ENCODE results near the gene LORICRIN.

LORICRIN gene

DNA sequence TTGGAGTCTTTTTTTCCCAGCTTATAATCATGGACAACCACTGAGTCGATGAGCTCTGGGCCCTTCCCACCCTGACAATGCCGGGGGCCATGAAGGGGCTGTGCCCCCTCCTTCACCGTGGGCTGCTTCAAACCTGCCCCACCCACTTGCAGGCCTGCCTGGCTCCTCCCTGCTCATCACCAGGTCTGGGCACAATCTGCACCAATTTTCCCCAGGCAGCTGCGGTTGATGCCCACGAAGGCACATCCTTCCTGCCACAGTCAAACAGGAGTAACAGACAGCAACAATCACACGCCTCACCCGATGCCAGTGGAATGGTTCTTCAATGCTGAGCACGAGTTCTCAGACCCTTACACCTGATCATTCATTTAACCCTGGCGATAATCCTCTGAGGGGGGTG is 34.4 kb downstream of the LORICRIN start:
- no peak for DNase-seq (ENCODE audit: extremely low read depth in 1 of 2, low read depth in 1 of 2)

DNA sequence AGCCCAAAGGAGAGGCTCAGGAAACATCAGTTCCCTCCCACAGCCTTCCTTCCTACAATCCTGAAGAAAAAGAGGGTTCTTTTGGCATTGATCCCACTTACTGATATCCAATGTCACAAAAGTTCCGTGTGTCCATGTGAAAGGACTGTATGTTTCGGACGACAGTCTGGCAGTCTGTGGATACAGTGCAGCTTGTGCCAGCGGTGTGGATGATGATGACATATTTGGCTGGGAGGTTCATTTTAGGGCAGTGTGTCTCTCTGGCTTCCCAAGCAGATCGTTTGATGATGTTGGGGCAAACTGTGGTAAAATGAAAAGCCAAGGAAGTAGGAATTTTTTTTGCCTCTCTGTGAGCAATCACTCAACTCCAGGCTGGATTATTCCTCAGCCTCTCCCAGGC is 42.8 kb downstream of the LORICRIN start:
- DNase-seq (ENCODE audit: extremely low read depth in 1 of 2, low read depth in 1 of 2), result no peak

DNA sequence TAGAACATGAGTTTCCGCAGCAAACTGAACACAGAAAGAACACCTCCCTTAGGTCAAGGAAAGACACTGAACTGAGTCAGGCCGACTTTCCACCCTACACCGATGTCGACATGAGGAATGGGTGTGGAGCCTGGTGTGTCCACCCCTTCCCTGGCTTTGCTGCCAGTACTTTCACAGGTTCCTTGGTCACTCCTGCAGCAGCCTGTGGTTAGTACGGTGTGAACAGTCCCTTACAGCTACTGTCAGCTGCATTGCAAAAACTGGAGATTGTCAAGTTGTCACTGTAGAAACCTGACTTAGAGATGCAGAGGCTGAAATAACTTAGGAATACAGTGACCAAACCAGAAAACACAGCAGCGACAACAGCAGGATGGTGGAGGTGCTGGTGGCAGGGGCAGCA is 46.2 kb downstream of the LORICRIN start:
- no peak for DNase-seq (ENCODE audit: extremely low read depth in 1 of 2, low read depth in 1 of 2)

DNA sequence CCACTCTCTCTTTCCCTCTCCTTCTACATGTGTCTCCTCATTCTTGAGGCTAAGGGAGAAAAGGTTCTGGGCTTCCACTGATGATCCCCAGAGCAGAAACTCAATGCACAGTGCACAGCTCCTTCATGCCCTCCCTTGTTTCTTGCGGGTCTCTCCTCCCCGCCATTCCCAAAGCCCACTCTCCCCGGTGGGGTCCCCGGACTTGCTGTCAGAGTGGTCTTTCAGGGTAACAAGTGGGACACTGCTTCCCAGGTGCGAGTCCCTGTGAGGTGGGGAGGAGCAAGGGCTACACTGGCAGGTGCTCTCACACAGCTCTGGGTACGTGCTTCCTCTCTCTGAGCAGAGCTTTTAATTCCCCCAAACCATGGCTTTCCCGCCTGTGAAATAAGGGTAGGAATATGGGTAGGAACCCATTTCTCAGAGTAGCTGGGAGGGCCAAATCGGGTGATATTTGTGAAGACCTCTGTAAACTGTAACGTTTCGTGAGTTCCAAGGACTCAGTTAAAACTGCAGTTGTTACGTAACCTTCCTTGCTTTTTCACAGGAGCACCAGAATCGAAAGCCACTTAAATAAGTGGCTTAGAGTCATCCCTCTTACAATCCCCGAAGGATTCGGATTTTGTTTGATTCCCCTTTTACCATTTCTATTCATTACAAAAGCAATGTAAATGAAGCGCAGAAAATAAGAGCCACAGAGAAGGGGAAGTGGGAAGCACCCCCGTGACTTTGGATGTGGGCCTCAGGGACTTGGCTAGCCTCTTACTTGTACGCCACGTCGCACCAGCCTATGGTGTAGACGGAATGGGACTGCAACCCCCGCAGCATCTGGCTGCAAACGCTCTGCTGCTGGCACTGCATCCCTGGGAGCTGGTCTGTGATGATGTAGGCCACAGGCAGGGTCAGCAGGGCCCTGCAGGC is 47.1 kb downstream of the LORICRIN start:
- DNase-seq (ENCODE audit: extremely low read depth in 1 of 2, low read depth in 1 of 2), result no peak

DNA sequence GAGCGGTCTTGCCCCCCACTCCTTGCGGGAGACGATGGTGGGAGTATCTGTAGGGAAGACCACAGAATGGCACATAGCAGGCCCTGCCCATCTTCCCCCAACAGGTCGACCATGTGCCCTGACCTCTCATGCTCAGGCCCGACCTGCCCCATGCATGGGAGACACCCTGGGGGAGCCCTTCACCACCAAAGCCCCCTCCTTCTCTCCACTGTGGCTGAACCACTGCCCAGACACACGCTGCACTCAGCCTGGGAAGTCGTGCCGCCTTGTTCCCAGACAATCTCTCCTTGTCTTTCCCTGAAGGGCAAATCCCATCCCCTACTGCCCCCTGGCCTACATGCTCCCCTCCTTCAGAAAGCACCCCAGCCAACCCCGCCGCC is 47.7 kb downstream of the LORICRIN start:
- DNase-seq (ENCODE audit: extremely low read depth in 1 of 2, low read depth in 1 of 2), result no peak

DNA sequence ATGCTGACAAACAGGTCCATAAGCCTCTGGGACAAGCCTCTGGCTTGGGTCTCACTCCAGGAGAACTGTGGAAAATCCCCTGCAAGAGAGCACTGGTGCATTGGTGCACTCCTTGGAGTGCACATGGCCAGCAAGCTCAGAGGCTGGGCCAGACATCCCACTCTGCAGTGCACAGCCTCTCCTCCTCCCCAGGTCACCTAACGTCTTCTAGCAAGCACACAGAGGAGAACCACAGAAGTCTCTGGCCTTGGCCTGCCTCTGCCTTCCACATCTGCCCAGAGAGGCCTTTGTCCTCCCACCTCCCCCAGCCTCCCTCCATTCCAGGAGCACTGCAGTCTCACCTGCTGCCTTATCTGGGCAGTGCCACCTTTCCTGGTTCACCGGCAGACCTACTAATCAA is 49.1 kb downstream of the LORICRIN start:
- DNase-seq (ENCODE audit: extremely low read depth in 1 of 2, low read depth in 1 of 2), result no peak

DNA sequence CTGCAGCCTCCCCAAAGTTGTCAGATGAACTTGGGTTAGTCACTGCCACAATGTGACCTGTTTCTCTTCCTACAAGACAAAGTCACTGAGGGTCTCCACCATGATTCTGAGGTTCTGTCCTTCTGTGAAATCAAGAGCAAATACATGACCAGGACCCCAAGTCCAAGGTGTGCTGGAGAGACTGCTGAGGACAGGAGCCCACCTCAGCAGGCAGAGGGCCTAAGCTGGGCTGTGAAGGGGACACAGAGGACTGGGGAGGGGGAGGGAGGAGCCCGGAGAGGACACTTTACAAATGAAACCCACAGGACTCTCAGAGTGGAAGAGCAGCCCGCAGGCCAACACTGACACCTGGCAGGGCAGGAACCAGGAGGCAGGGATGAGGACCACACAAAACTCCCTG is 50.0 kb downstream of the LORICRIN start:
- DNase-seq (ENCODE audit: extremely low read depth in 1 of 2, low read depth in 1 of 2), result no peak

DNA sequence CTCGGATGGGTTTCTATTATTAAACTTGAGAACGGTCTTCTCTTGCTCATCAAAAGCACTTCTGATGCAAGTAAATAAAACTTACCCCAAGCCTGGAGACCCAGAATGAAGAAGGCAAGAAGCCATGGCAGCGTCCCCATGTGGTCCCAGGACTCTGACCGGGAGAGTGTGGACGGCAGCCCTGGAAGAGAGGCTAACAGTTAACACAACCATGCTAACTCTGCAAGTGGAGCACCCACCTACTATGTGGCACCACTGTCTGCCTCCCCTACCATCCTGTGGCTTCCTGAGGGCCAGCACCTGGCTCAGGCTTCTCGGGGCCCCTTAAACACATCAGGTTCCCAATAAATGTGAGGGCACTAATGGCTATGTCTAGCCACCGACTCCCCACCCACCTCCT is 51.0 kb downstream of the LORICRIN start:
- DNase-seq (ENCODE audit: extremely low read depth in 1 of 2, low read depth in 1 of 2), result no peak

Data from activated CD8-positive, alpha-beta memory T cell treated with anti-CD3 and anti-CD28 coated beads for 1 hour (primary cell).